CD8-positive, alpha-beta memory T cell (primary cell): ENCODE results near the gene MARK3. TPM values are rescaled to one million over a fixed set of nuclear protein-coding genes. Genes with fewer than 3 reads are reported as not detected.

Source experiments
- CTCF ChIA-PET: fragments of 350-600 bp; sonication (Branson Sonifier 250); formaldehyde crosslinking; loops from one replicate; lab custom pipeline; 2021; ENCODE audit warnings: antibody characterized with exemption; lab: Charles Lee
- POLR2A ChIA-PET: fragments of 350-600 bp; sonication (Branson Sonifier 250); formaldehyde crosslinking; loops from one replicate; lab custom pipeline; 2021; ENCODE audit warnings: antibody characterized with exemption; lab: Charles Lee
- DNase-seq, 5 donors: peaks; one replicate each; pipeline versions ENCODE4 v3.0.0 to v3.0.0-alpha.2; 2020 to 2022; ENCODE audit warnings: mixed read lengths in 1 of 5
- H3K27ac ChIP-seq: one replicate; pipeline ENCODE4 v1.7.0; 2013; ENCODE audit warnings: low read depth, mild to moderate bottlenecking, low read length, moderate library complexity
- H3K27me3 ChIP-seq: 2 replicates; pipeline ENCODE4 v1.7.0; 2013; ENCODE audit warnings: low read length, mild to moderate bottlenecking; ENCODE audit not compliant: insufficient read depth, poor library complexity, severe bottlenecking
- H3K36me3 ChIP-seq: 2 replicates; pipeline ENCODE4 v1.7.0; 2013; ENCODE audit warnings: mild to moderate bottlenecking, low read length, moderate library complexity; ENCODE audit not compliant: insufficient read depth
- H3K4me1 ChIP-seq: 2 replicates; pipeline ENCODE4 v1.7.0; 2013; ENCODE audit warnings: mild to moderate bottlenecking, low read length, moderate library complexity; ENCODE audit not compliant: insufficient read depth
- H3K4me3 ChIP-seq: 2 replicates; pipeline ENCODE4 v1.7.0; 2013; ENCODE audit warnings: mild to moderate bottlenecking, low read length
- H3K9me3 ChIP-seq: 2 replicates; pipeline ENCODE4 v1.7.0; 2013; ENCODE audit warnings: mild to moderate bottlenecking, low read length
- H3K27ac Mint-ChIP-seq, 8 donors: one replicate each; pipeline ENCODE4 v1.8.0; 2020 to 2021; ENCODE audit warnings: mixed read lengths in 8 of 8, mild to moderate bottlenecking in 6 of 8, inconsistent platforms in 3 of 8, moderate library complexity in 3 of 8
- H3K27me3 Mint-ChIP-seq, 2 donors: one replicate each; pipeline ENCODE4 v1.8.0; 2020 to 2021; ENCODE audit warnings: mixed read lengths in 2 of 2, mild to moderate bottlenecking in 1 of 2, moderate library complexity in 1 of 2
- H3K36me3 Mint-ChIP-seq, 3 donors: one replicate each; pipeline ENCODE4 v1.8.0; 2020 to 2021; ENCODE audit warnings: mixed read lengths in 3 of 3, inconsistent platforms in 1 of 3, mild to moderate bottlenecking in 1 of 3
- H3K4me1 Mint-ChIP-seq, 3 donors: one replicate each; pipeline ENCODE4 v1.8.0; 2020 to 2021; ENCODE audit warnings: mixed read lengths in 3 of 3, inconsistent platforms in 1 of 3, mild to moderate bottlenecking in 1 of 3
- H3K4me3 Mint-ChIP-seq, 7 donors: one replicate each; pipeline ENCODE4 v1.8.0; 2020 to 2021; ENCODE audit warnings: mixed read lengths in 7 of 7, mild to moderate bottlenecking in 6 of 7, moderate library complexity in 4 of 7, inconsistent platforms in 2 of 7
- H3K9me3 Mint-ChIP-seq, 5 donors: one replicate each; pipeline ENCODE4 v1.8.0; 2020 to 2022; ENCODE audit warnings: mixed read lengths in 5 of 5, mild to moderate bottlenecking in 3 of 5, moderate library complexity in 2 of 5, inconsistent platforms in 1 of 5
- polyA plus RNA-seq: library from polyadenylated mRNA; unstranded; fragments of 300-500 nt; fragmentation: Illumina TruSeq; gene quantifications from one replicate; pipeline ENCODE4 v1.2.3, GENCODE V29; 2021
- total RNA-seq, 2 experiments: library from RNA; stranded (reverse); gene quantifications; one replicate each; pipeline ENCODE4 v1.2.3, GENCODE V29; 2021

Gene MARK3
- total and polyA plus RNA-seq, 3 experiments from 2014 or later = 45.7 to 92.7 (median 91.9) TPM

DNA sequence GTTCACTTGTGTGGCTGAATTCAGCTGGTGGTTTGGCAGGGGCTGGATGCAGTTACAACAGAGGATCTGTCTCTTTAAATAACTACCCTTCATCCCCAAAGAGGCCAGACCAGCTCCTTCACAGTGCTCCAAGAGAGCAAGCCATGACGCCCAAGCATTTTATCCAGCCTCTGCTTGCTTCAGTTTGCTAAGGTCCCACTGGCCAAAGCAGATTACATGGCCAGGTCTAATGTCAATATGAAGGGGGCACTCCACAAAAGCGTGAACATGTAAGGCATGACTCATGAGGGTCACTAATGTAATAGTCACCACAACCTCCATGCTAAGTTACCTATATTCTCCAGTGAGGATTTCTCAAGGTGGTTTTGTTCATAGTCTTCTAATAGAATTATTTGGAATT is 62.9 kb downstream of the MARK3 start:
- DNase-seq = no peak
- H3K9me3 Mint-ChIP-seq = no peaks in the 10 kb centered on the region

DNA sequence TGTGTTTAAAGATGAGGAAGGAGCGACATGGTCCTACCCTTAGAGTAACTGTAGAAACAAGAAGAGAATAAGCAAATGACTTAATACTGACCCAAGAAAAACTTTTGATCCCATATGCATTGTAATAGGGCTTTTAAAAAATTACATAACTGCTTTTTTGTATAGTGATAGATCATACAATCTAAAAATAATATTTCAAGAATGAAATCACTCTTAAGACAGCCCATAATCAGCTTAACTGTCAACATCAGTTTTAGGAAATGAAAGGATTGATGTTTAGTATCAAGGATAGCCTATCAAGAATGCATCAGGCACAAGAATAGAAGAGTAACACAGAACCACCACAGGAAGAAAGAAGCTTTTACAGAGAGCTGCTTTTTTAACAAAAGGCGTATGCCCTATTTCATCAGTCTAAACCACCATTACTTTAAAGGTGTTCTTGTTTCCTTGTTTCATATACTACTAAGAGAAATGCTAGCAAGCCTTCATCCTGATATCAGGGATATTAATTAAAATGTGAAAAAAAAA is 64.5 kb downstream of the MARK3 start:
- no peak overlapping the region for H3K4me3 ChIP-seq
- ChIA-PET CTCF (no interaction called here), POLR2A (no interaction called here)
- no peaks in the 10 kb centered on the region for H3K36me3 ChIP-seq
- Mint-ChIP-seq H3K9me3 (no peaks in the 10 kb centered on the region), H3K36me3 (peaks cover 0 to 36% (median 6%) of the 10 kb centered on the region in 3 donors), H3K27ac (peak overlapping the region in 1 of 8 donors; percentile 71), H3K27me3 (no peaks in the 10 kb centered on the region), H3K4me1 (peaks cover 43 to 74% (median 61%) of the 10 kb centered on the region in 3 donors), H3K4me3 (no peak overlapping the region)
- no peaks in the 10 kb centered on the region for H3K27me3 ChIP-seq
- DNase-seq = no peak
- no peak overlapping the region for H3K27ac ChIP-seq
- H3K9me3 ChIP-seq = no peaks in the 10 kb centered on the region
- peaks cover 6% of the 10 kb centered on the region for H3K4me1 ChIP-seq

More for the DNA sequence above, 62.9 kb downstream of the MARK3 start:
- POLR2A ChIA-PET = interaction anchor here (1.5 kb wide), 1 partner anchor 17 kb away, joined by 3 read pairs; no protein-coding TSS in a partner anchor
- Histone ChIP-seq H3K4me3 (no peak overlapping the region), H3K27ac (no peak overlapping the region), H3K36me3 (no peaks in the 10 kb centered on the region), H3K9me3 (no peaks in the 10 kb centered on the region), H3K4me1 (peaks cover 6% of the 10 kb centered on the region), H3K27me3 (no peaks in the 10 kb centered on the region)
- peak overlapping the region in 2 of 8 donors; percentile 12 to 27 for H3K27ac Mint-ChIP-seq
- H3K36me3 Mint-ChIP-seq = peaks cover 0 to 31% (median 2%) of the 10 kb centered on the region in 3 donors
- H3K4me3 Mint-ChIP-seq = peak overlapping the region in 1 of 7 donors; percentile 5
- H3K4me1 Mint-ChIP-seq = peaks cover 50 to 66% (median 66%) of the 10 kb centered on the region in 3 donors
- no peaks in the 10 kb centered on the region for H3K27me3 Mint-ChIP-seq
- CTCF ChIA-PET = interaction anchor here (1.0 to 1.1 kb wide), 2 partner anchors 56 to 57 kb away, joined by 3 read pairs; no protein-coding TSS in a partner anchor

DNA sequence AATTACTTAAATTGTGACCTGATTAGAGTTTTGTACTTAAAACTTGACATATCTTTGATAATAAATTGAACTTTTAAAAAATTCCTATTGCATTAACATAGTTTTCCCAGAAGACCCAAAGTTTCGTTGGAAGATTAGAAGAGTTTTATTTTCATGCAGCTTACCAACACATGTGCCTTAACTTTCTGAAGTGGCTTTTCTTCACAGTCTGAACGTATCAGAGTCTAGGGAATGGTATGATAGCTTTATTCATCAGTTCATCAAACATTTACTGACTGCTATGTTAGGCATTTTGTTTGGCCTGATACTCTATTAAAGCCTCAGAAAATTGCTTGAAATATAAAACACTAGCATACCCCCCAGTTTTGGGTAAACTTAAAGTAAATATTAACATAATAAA is 65.2 kb downstream of the MARK3 start:
- ChIA-PET POLR2A (no interaction called here), CTCF (no interaction called here)
- peaks cover 0 to 40% (median 6%) of the 10 kb centered on the region in 3 donors for H3K36me3 Mint-ChIP-seq
- no peak overlapping the region for H3K27ac Mint-ChIP-seq
- no peak overlapping the region for H3K27ac ChIP-seq
- no peaks in the 10 kb centered on the region for H3K36me3 ChIP-seq
- peaks cover 5% of the 10 kb centered on the region for H3K4me1 ChIP-seq
- DNase-seq = no peak
- no peaks in the 10 kb centered on the region for H3K27me3 ChIP-seq
- H3K9me3 ChIP-seq = no peaks in the 10 kb centered on the region
- no peak overlapping the region for H3K4me3 Mint-ChIP-seq
- no peak overlapping the region for H3K4me3 ChIP-seq
- no peaks in the 10 kb centered on the region for H3K27me3 Mint-ChIP-seq
- no peaks in the 10 kb centered on the region for H3K9me3 Mint-ChIP-seq
- H3K4me1 Mint-ChIP-seq = peaks cover 38 to 67% (median 53%) of the 10 kb centered on the region in 3 donors

DNA sequence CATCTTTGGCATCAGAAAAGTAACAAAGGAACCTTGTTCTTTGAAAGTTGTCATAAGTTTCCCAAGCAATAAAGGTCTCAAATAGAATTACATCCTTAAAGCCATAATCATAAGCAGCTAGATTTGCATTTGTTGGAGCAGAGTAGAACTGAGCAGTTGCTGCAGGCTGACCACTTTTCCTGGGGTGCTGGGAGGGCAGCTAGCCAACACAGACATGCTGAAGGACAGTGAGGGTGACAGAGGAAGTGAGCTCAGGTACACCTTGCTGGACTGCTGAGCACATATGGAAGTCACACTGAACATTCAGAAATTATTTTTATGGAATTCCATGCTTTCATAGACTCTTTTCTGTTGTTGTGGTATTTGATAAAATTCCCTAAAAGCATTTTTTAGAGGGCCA is 66.2 kb downstream of the MARK3 start:
- ChIA-PET CTCF (no interaction called here), POLR2A (no interaction called here)
- Histone ChIP-seq H3K4me3 (no peak overlapping the region), H3K36me3 (no peaks in the 10 kb centered on the region), H3K27me3 (no peaks in the 10 kb centered on the region), H3K9me3 (no peaks in the 10 kb centered on the region), H3K4me1 (peaks cover 5% of the 10 kb centered on the region), H3K27ac (no peak overlapping the region)
- peaks cover 32 to 63% (median 49%) of the 10 kb centered on the region in 3 donors for H3K4me1 Mint-ChIP-seq
- H3K27me3 Mint-ChIP-seq = no peaks in the 10 kb centered on the region
- peak overlapping the region in 1 of 8 donors; percentile 52 for H3K27ac Mint-ChIP-seq
- H3K36me3 Mint-ChIP-seq = peaks cover 0 to 44% (median 11%) of the 10 kb centered on the region in 3 donors
- DNase-seq = no peak
- no peaks in the 10 kb centered on the region for H3K9me3 Mint-ChIP-seq
- no peak overlapping the region for H3K4me3 Mint-ChIP-seq

DNA sequence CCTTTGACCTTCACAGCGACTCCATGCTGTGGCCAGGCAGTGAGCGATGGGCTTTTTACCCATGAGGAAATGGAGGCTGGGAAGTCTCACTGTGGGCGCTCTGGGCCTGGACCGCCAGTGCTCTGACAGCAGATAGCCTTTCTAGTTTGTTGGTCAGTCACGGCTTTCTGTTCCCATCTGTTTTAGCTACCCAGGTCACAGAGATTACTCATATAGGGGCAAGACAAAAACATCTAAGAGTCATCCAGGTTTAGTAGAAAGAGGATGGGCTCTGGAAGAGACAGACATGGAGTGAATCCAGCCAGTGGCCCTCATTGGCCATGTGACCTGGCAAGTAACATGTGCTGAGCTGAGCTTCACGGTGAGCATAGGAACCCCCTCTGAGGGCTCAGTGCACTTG is 68.6 kb downstream of the MARK3 start:
- Histone ChIP-seq H3K27ac (no peak overlapping the region), H3K27me3 (no peaks in the 10 kb centered on the region), H3K4me3 (no peak overlapping the region), H3K9me3 (no peaks in the 10 kb centered on the region), H3K4me1 (peaks cover 7% of the 10 kb centered on the region), H3K36me3 (peaks cover 7% of the 10 kb centered on the region)
- H3K4me1 Mint-ChIP-seq = peaks cover 21 to 50% (median 34%) of the 10 kb centered on the region in 3 donors
- no peaks in the 10 kb centered on the region for H3K9me3 Mint-ChIP-seq
- ChIA-PET POLR2A (no interaction called here), CTCF (interaction anchor here (1.2 kb wide), 1 partner anchor 65 kb away, joined by 3 read pairs; no protein-coding TSS in a partner anchor)
- DNase-seq = no peak
- peak overlapping the region in 2 of 8 donors; percentile 33 to 70 for H3K27ac Mint-ChIP-seq
- H3K4me3 Mint-ChIP-seq = no peak overlapping the region
- no peaks in the 10 kb centered on the region for H3K27me3 Mint-ChIP-seq
- peaks cover 0 to 58% (median 11%) of the 10 kb centered on the region in 3 donors for H3K36me3 Mint-ChIP-seq

DNA sequence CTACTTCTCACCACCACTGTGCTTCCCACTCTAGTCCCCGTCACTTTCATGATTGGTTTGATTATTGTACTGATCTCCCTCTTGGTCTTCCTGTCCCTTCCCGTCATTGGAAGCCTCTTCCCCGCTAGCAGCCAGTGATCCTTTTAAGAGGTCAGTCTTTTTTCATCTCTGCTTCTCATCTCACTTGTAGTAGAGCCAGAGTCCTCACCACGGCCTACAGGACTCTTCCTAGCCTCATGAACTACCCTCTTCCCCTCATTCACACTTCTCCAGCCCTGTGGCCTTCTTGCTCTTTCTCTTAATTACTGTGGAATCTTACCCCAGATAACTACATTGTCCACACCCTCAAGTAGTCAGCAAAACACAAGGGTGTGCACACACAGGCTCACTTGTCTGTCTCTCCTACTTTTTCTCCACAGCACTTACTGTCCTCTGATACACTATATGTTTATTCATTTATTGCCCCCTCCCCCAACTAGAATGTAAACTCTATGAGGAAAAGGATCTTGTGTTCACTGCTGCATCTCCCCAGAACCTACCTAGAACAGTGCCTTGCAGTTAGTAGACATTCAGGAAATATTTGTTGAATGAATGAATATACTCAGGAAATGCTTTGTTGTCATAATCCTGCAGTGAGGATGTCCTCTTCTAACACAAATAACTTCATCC is 71.1 kb downstream of the MARK3 start:
- no peaks in the 10 kb centered on the region for H3K9me3 Mint-ChIP-seq
- no peak for DNase-seq
- Histone ChIP-seq H3K36me3 (peaks cover 7% of the 10 kb centered on the region), H3K4me3 (no peak overlapping the region), H3K27me3 (no peaks in the 10 kb centered on the region), H3K27ac (no peak overlapping the region), H3K4me1 (peaks cover 15% of the 10 kb centered on the region), H3K9me3 (no peaks in the 10 kb centered on the region)
- ChIA-PET POLR2A (no interaction called here), CTCF (no interaction called here)
- H3K4me3 Mint-ChIP-seq = no peak overlapping the region
- H3K27me3 Mint-ChIP-seq = no peaks in the 10 kb centered on the region
- H3K27ac Mint-ChIP-seq = peak overlapping the region in 7 of 8 donors; percentile 7 to 78 (median 48)
- peaks cover 23 to 41% (median 39%) of the 10 kb centered on the region in 3 donors for H3K4me1 Mint-ChIP-seq
- H3K36me3 Mint-ChIP-seq = peaks cover 0 to 68% (median 9%) of the 10 kb centered on the region in 3 donors

DNA sequence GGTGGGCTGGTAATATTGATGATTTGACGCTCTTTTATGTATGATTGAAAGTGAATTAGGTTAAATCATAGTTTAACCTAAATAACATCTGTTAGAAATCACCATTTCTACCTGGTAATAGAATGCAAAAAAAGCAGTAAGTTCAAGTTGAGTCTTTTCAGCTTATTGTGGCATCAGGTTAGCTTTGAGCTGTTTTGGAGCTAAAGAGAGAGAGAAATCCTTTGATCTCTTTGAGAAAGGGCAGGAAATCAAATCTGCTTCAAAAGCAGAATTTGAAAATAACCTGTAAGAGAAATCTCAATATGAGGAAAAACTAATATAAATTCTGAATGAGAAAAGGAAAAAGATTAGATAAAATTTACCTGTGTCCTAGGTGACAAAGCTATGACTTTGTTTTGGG is 75.2 kb downstream of the MARK3 start:
- Mint-ChIP-seq H3K9me3 (no peaks in the 10 kb centered on the region), H3K4me1 (peaks cover 20 to 32% (median 27%) of the 10 kb centered on the region in 3 donors), H3K4me3 (no peak overlapping the region), H3K27ac (peak overlapping the region in 3 of 8 donors; percentile 17 to 78 (median 19)), H3K36me3 (peaks cover 0 to 73% (median 18%) of the 10 kb centered on the region in 3 donors), H3K27me3 (no peaks in the 10 kb centered on the region)
- ChIA-PET CTCF (no interaction called here), POLR2A (no interaction called here)
- peaks cover 22% of the 10 kb centered on the region for H3K36me3 ChIP-seq
- peak in 1 of 5 donors; percentile 22 for DNase-seq
- H3K27ac ChIP-seq = no peak overlapping the region
- H3K4me3 ChIP-seq = no peak overlapping the region
- no peaks in the 10 kb centered on the region for H3K9me3 ChIP-seq
- peaks cover 15% of the 10 kb centered on the region for H3K4me1 ChIP-seq
- no peaks in the 10 kb centered on the region for H3K27me3 ChIP-seq

DNA sequence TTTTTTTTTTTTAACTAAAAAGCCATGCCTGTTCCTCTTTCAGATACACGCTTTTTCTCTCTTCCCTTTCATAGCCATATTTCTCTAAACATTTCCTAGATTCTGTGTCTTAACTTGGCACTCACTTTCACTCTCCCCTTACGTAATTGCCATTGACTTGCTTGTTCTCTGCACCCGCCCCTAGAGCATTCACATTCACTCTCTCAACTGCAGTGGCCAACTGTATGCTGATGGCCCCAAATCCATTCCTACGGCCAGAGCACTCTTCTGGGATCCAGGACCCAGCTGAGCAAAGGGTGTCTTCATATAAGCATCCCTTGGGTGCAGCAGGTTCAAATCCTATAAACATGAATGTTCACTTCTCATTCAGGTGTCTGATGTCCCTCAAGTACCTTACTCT is 77.9 kb downstream of the MARK3 start:
- Mint-ChIP-seq H3K4me3 (no peak overlapping the region), H3K27ac (peak overlapping the region in 2 of 8 donors; percentile 16 to 69), H3K36me3 (peaks cover 0 to 80% (median 13%) of the 10 kb centered on the region in 3 donors), H3K27me3 (no peaks in the 10 kb centered on the region), H3K4me1 (peaks cover 11 to 19% (median 15%) of the 10 kb centered on the region in 3 donors), H3K9me3 (no peaks in the 10 kb centered on the region)
- Histone ChIP-seq H3K9me3 (no peaks in the 10 kb centered on the region), H3K4me3 (no peak overlapping the region), H3K4me1 (peaks cover 8% of the 10 kb centered on the region), H3K36me3 (peaks cover 31% of the 10 kb centered on the region), H3K27me3 (no peaks in the 10 kb centered on the region), H3K27ac (no peak overlapping the region)
- ChIA-PET CTCF (no interaction called here), POLR2A (no interaction called here)
- no peak for DNase-seq
